ENCODE data around the gene TENT4A. TPM values are rescaled to one million over a fixed set of nuclear protein-coding genes. Genes with fewer than 3 reads are reported as not detected.

Gene TENT4A
- total RNA-seq, 1 donor from 2014 or later = 16.1 TPM

DNA sequence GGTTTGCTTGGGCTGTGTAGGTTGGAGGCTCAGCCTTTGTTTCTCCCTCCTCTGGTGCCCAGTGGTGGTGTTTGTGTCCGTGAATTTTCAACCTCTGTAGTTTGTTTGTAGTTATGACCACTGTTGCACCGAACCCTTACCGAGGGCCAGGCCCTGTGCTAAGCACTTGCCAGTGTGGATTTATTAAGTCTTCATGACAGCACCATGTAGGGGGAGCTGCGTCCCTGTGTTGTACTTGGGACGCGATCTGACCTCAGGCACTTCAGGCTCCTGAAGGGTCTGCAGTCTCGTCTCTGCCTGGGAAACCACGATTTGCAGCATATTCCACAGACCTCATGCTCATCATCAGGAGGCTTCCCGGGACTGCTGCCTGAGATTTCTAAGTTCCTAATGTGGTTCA lies 12.8 kb downstream of the TENT4A start:
- DNase-seq (ENCODE audit: low read depth) = no peak
- no peak overlapping the region for H3K4me3 ChIP-seq (ENCODE audit: low read depth, low read length)
- TF ChIP-seq, protein P1, sequence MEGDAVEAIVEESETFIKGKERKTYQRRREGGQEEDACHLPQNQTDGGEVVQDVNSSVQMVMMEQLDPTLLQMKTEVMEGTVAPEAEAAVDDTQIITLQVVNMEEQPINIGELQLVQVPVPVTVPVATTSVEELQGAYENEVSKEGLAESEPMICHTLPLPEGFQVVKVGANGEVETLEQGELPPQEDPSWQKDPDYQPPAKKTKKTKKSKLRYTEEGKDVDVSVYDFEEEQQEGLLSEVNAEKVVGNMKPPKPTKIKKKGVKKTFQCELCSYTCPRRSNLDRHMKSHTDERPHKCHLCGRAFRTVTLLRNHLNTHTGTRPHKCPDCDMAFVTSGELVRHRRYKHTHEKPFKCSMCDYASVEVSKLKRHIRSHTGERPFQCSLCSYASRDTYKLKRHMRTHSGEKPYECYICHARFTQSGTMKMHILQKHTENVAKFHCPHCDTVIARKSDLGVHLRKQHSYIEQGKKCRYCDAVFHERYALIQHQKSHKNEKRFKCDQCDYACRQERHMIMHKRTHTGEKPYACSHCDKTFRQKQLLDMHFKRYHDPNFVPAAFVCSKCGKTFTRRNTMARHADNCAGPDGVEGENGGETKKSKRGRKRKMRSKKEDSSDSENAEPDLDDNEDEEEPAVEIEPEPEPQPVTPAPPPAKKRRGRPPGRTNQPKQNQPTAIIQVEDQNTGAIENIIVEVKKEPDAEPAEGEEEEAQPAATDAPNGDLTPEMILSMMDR (conservative IDR thresholded peaks at IDR 0.05; ENCODE audit: low read depth, low read length) = no peak

DNA sequence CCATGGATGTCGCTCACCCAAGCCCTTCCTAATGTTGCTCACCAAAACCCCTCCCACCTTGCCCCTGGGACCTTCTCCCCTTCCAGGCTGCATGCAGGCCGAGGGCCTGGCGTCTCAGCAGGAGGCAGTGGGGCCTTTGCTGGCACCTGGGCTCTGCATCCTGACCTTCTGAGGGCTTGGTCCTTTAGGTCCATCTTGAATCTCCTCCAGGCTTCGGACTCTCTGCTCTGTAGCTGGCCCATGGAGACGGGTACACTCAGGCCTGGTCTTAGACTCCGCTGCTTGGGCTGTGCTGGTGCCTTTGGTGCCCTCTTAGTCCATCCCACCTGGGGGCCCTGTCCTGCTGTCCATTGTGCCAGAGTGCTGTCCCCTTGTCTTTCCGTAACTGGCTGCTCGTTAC lies 14.0 kb downstream of the TENT4A start:
- TF ChIP-seq, protein P1 (conservative IDR thresholded peaks at IDR 0.05; ENCODE audit: low read depth, low read length) = no peak
- no peak overlapping the region for H3K4me3 ChIP-seq (ENCODE audit: low read depth, low read length)
- no peak for DNase-seq (ENCODE audit: low read depth)

DNA sequence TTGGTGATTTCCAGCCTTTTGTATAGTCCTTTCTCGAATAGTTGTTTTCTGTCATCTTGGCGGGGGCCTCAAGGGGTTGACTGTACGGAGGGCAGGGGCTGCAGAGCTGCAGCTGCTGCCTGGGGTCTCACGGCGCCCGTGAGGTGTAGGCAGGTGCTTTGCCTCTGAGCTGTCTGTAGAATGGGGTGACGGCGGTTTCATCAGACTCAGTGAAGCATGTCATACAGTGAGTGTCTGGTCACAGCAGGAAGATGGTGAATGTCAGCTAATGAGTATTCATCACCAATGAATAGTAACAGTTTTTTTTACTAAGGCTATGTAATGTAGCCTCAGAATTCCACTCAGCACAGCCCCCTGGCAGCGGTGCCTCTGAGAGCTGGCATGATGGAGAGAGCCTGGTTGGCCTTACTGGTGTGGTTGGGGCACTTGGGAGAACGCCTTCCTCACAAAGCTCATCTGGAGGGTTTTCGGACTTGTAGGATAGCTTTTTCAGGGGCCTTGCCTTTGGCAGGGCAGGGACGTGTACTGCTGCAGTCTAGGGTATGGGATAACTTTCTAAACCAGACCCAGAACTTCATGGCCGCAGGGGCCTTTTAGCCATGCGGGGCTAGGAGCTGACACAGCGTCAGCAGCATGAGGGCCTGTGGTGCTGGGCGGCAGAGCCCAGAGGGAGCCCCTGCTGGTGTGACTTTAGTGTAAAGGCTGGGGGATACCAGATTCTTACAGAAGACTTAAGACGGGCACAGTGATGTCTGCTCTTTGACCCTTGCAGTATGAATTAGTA lies 15.0 kb downstream of the TENT4A start:
- DNase-seq (ENCODE audit: low read depth) = no peak
- TF ChIP-seq, protein P1 (conservative IDR thresholded peaks at IDR 0.05; ENCODE audit: low read depth, low read length) = no peak
- no peak overlapping the region for H3K4me3 ChIP-seq (ENCODE audit: low read depth, low read length)

DNA sequence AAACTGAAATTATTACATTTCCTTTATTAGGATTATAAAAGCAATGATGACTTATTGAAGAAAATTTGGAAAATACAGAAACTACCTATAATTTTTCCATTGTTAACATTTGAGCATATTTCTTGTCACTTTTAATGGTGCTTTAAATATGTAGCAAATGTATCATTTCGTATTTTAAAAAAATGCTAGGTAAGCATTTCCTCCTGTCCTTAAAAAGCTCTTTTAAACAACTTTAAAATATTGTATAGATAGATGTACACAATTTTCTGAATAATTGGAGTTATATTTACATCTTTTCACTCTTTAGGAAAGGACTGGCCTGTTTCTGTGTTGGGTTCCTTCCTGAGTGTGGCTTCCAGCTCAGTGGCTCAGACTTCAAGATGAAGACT lies 15.6 kb downstream of the TENT4A start:
- TF ChIP-seq, protein P1 (conservative IDR thresholded peaks at IDR 0.05; ENCODE audit: low read depth, low read length) = no peak
- H3K4me3 ChIP-seq (ENCODE audit: low read depth, low read length) = no peak overlapping the region
- DNase-seq (ENCODE audit: low read depth) = no peak

DNA sequence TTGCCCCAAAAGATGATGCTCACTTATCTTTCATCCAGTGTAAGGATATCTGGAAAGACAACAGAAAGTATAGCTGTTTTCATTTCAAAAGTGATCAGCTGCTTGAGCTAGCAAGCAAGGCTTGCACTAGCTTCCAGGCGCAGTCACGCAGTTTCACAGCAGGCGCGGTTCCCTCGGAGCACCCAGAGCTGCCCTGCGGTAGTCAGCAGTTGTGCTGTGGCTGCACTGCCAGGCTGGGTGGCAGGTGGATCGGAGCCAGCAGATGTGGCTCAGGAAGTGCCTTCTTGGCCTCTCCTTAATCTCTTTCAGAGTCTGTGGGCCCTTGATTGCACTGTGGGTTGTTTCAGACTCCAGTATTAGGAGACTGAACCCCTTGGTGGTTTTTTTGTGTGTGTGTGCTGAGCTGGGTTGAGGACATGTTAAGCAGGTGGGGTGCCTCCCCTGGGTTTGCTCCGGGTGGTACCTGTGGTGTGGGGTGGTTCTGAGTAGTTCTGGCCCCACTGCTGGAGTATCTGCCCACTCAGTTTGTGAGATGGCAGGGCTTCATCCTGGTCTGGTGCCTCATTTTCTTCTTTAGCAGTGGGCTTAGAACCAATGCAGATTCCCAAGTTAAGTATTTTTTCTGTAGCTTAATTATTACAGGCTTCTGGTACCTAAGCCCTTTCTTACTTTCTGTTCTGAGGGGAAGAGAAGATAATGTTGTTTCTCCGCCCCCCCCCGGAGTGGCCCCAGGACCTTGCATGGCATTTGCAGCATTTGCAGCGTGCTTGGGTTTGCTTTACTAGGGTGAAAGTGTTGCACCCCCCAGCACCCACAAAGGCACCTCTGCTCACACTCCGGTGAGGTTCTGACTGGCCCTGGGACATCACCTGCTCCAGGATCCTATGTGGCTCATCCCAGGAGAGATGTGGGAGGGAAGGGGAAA lies 16.4 kb downstream of the TENT4A start:
- no peak for DNase-seq (ENCODE audit: low read depth)
- TF ChIP-seq, protein P1 (conservative IDR thresholded peaks at IDR 0.05; ENCODE audit: low read depth, low read length) = no peak
- no peak overlapping the region for H3K4me3 ChIP-seq (ENCODE audit: low read depth, low read length)

DNA sequence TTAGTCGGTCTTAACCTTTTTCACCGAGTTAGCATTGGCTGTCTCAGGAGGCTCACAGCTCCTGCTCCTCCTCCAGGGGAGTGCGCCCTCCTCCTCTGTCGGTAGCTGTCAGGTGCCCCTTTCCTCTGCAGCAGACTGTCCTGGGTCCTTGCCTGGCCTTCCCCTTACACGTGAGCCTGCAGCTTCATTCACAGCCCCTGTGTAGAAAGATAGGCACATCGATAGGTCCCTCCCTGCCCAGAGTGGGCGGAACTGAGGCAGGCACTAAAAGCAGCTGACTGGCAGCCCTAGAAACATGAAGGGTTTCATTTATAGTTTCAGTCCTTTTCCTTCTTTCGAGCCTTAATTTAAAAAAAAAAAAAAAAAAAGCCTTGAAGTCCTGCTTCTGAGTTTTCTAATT lies 17.2 kb downstream of the TENT4A start:
- no peak for DNase-seq (ENCODE audit: low read depth)
- TF ChIP-seq, protein P1 (conservative IDR thresholded peaks at IDR 0.05; ENCODE audit: low read depth, low read length) = no peak
- no peak overlapping the region for H3K4me3 ChIP-seq (ENCODE audit: low read depth, low read length)

All from epithelial cell of proximal tubule (primary cell).